Endothelial cell of umbilical vein (primary cell): ENCODE measurements around the gene FBXO2.

Source experiments
- CTCF ChIP-seq, 2 donors: IDR thresholded peaks; 1 replicate in 1 of 2; 2 replicates in 1 of 2; pipeline ENCODE4 v1.5.1; 2011; ENCODE audit warnings: low read length in 2 of 2, mild to moderate bottlenecking in 2 of 2, moderate library complexity in 2 of 2, control low read depth in 1 of 2, inconsistent platforms in 1 of 2, low read depth in 1 of 2; ENCODE audit not compliant: insufficient read depth in 1 of 2; ENCODE audit errors: extremely low read depth in 1 of 2
- EZH2 ChIP-seq: IDR thresholded peaks from 2 replicates; pipeline ENCODE4 v1.6.1; 2012; ENCODE audit warnings: borderline replicate concordance, low read depth, mild to moderate bottlenecking, moderate library complexity, low read length, inconsistent platforms; ENCODE audit not compliant: severe bottlenecking
- JUN ChIP-seq: IDR thresholded peaks from 2 replicates; pipeline ENCODE4 v1.6.1; 2011; ENCODE audit warnings: borderline replicate concordance, low read depth; ENCODE audit not compliant: insufficient read length, insufficient read depth
- MYC ChIP-seq: IDR thresholded peaks from one replicate; pipeline ENCODE4 v1.6.1; 2011; ENCODE audit warnings: mild to moderate bottlenecking, low read depth, low read length
- POLR2A ChIP-seq: IDR thresholded peaks from 2 replicates; pipeline ENCODE4 v1.6.1; 2012; ENCODE audit warnings: low read depth, mild to moderate bottlenecking, control low read depth, low read length
- POLR2AphosphoS5 ChIP-seq: IDR thresholded peaks from 2 replicates; pipeline ENCODE4 v1.6.1; 2012; ENCODE audit warnings: low read depth, mild to moderate bottlenecking, control low read depth, low read length, moderate library complexity; ENCODE audit not compliant: insufficient read depth

- TF ChIP-seq CTCF (IDR thresholded peaks at IDR 0.05; ENCODE audit: extremely low read depth in 1 of 2, insufficient read depth in 1 of 2, low read depth in 1 of 2, low read length in 2 of 2): no peak
- TF ChIP-seq MYC: no peak
- no peak for TF ChIP-seq EZH2
- no peak for TF ChIP-seq POLR2A
- TF ChIP-seq POLR2AphosphoS5: no peak
- TF ChIP-seq JUN: no peak
These were observed 28.1 kb upstream of the FBXO2 start for GRCh38 chr1:11682287-11682771.
